Fibroblast of pulmonary artery (primary cell): Measurements from ENCODE around the gene CIPC.

Experiments used
- DNase-seq: peaks from one replicate; pipeline ENCODE4 v3.0.0-alpha.2; 2010; ENCODE audit warnings: low read depth
- H3K4me3 ChIP-seq: replicated peaks from 2 replicates; pipeline ENCODE4 v1.5.1; 2011; ENCODE audit warnings: low read depth, mild to moderate bottlenecking, control low read depth, low read length, moderate library complexity
- CTCF ChIP-seq: IDR thresholded peaks from 2 replicates; pipeline ENCODE4 v1.5.1; 2011; ENCODE audit warnings: mild to moderate bottlenecking, control low read depth, low read length, inconsistent platforms; ENCODE audit errors: missing control alignments

The CIPC gene

GRCh38 chr14:77092676-77093075 lies 5.4 kb upstream of the CIPC start:
- DNase-seq: no peak
- H3K4me3 ChIP-seq: no peak overlapping the region
- no peak for TF ChIP-seq CTCF

DNA sequence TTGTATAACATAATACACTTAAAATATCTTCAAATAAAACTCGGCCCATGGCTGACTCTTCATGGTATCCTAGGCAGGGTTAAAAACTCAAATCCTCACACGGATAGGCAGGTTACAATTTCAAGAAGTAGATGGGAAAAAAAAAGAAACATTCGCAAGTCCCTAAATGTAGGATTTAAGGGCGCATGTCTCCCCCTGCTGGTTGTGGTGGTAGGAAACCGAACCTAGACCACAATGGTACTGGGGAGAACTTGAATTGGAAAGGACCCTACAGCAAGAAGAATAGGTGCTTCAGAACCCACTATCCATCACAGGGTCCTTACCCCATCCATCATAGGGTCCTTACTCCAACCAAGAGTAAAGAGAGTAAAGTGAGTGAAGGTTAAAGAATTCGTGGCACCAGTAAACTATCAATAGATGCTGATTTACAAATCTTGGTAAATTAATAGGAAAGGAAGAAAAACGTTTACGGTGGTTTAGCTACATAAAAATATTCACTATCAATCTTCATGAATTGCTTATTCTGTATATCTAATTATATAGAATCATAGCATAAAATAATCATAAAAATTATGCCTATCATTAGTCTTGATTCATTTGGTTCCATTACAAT lies 3.3 kb upstream of the CIPC start:
- peak; percentile 93 for TF ChIP-seq CTCF
- DNase-seq: peak; percentile 91
- no peak overlapping the region for H3K4me3 ChIP-seq

GRCh38 chr14:77097006-77097699 lies 905 bp upstream of the CIPC start:
- no peak for DNase-seq
- TF ChIP-seq CTCF: no peak
- H3K4me3 ChIP-seq: peak overlapping the region; percentile 59

DNA sequence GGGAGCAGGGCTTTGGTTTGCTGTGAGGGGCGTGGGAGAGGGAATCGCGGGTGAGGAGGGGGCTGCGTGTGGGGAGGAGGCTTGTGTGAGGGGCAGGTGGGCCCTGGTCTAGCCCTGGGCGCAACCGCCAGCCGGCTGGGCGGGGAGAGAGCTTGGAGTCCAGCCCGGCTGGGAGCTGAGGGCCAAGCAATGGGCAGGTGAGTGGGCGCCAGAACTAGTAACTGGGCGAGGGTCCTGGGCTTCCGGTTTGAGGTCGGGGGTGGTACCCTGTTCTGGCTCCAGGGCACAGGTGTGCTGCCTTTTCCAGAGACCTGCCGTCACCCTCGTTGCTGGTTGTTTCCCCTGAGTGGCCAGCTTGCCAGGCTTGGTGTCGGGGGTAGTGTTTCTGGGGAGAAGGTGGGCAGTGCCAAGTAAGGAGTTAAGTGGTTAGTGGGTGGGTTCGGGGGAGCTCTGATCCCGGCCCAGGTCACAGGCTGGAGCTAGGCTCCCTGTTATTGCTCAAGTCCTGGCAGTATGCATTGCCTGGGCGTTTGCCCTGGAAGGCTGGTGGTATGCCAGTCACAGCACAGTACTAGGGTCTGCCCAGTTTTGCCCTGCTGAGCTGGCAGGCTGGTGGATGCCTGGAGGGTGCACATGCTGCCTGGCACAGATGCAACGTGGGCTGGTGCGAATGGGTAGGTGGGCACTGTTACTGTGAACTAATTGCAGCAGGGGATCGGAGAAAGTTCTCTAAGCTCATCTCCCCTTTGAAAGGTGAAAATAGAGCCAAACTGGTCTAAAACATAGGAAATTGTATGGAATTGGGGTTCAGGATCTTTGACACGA lies 683 bp downstream of the CIPC start:
- H3K4me3 ChIP-seq: peak overlapping the region; percentile 97
- no peak for DNase-seq
- no peak for TF ChIP-seq CTCF

- DNase-seq: peak; percentile 73
Measured at GRCh38 chr14:77099425-77100167, 1.5 kb downstream of the CIPC start.

More at GRCh38 chr14:77099425-77100167, 1.5 kb downstream of the CIPC start:
- no peak for TF ChIP-seq CTCF
- peak overlapping the region; percentile 97 for H3K4me3 ChIP-seq
